Measurements from ENCODE around the gene MEF2D.
A peak's percentile ranks its signal among the peaks of the same experiment; 100 is the strongest.

MEF2D gene

DNA sequence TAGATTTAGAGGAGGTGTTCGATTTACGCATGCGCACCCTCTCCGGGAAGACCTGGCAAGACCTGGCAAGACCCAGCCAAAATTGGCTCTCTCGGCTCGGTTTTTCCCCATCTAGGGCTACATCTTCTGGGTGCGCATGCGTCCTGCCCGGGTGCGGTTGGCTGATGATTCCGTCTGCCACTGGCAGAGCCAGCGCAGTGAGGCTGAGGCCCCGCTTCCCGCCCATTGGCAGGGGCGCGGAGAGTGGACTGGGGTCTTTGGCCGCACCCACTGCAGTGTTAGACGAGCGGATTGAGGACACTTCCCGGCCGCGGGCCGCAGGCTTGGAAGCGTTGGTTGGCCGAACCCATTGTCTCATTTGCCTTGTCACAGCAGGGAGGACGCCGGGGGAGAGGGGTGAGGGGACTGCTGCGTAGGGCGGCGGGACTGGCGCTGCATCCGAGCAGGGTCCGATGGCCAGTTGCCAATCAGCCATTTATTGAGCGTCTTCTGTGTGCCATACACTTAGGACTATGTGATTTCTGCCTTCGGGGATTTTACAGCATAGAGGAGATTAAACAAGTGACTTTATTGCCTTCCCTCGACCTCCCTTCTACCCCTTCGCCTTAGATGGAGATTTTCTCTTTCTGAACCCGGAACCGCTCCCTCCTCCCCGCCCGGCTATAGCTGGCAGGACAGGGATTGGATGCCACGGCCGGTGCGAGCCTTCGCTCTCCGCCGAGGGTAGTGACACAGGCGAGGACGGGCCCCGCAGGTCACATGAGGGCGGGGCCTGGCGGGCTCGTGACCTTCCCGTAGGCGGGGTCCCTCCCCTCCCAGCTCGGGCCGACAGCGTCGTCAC lies 43.7 kb downstream of the MEF2D start:
- TF ChIP-seq TOX (CRISPR knock-in tag; IDR thresholded peaks at IDR 0.05; ENCODE audit: borderline replicate concordance) (peak; percentile 13; the same call in 1 of the 2 replicates), ESRRG (CRISPR knock-in tag; IDR thresholded peaks at IDR 0.05) (no peak), ZFP3 (CRISPR knock-in tag; IDR thresholded peaks at IDR 0.05) (no peak), GLIS3 (CRISPR knock-in tag; IDR thresholded peaks at IDR 0.05) (no peak), ISL1 (CRISPR knock-in tag; IDR thresholded peaks at IDR 0.05) (no peak), PPARA (CRISPR knock-in tag; IDR thresholded peaks at IDR 0.05; ENCODE audit: borderline replicate concordance) (no peak), CSDC2 (CRISPR knock-in tag; IDR thresholded peaks at IDR 0.05) (no peak), ZC3H10 (CRISPR knock-in tag; IDR thresholded peaks at IDR 0.05) (0 out of 2 replicates have a peak, but pooled peaks have one; percentile 5), ZNF70 (CRISPR knock-in tag; IDR thresholded peaks at IDR 0.05) (no peak), OSR1 (CRISPR knock-in tag; IDR thresholded peaks at IDR 0.05) (no peak)
- TF ChIP-seq, protein P1, sequence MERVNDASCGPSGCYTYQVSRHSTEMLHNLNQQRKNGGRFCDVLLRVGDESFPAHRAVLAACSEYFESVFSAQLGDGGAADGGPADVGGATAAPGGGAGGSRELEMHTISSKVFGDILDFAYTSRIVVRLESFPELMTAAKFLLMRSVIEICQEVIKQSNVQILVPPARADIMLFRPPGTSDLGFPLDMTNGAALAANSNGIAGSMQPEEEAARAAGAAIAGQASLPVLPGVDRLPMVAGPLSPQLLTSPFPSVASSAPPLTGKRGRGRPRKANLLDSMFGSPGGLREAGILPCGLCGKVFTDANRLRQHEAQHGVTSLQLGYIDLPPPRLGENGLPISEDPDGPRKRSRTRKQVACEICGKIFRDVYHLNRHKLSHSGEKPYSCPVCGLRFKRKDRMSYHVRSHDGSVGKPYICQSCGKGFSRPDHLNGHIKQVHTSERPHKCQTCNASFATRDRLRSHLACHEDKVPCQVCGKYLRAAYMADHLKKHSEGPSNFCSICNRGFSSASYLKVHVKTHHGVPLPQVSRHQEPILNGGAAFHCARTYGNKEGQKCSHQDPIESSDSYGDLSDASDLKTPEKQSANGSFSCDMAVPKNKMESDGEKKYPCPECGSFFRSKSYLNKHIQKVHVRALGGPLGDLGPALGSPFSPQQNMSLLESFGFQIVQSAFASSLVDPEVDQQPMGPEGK (CRISPR knock-in tag; IDR thresholded peaks at IDR 0.05; ENCODE audit: borderline replicate concordance), result no peak
- TF ChIP-seq, protein P2, sequence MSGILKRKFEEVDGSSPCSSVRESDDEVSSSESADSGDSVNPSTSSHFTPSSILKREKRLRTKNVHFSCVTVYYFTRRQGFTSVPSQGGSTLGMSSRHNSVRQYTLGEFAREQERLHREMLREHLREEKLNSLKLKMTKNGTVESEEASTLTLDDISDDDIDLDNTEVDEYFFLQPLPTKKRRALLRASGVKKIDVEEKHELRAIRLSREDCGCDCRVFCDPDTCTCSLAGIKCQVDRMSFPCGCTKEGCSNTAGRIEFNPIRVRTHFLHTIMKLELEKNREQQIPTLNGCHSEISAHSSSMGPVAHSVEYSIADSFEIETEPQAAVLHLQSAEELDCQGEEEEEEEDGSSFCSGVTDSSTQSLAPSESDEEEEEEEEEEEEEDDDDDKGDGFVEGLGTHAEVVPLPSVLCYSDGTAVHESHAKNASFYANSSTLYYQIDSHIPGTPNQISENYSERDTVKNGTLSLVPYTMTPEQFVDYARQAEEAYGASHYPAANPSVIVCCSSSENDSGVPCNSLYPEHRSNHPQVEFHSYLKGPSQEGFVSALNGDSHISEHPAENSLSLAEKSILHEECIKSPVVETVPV (CRISPR knock-in tag; IDR thresholded peaks at IDR 0.05), result no peak; the same call in 1 of the 2 replicates
- TF ChIP-seq, protein P3, sequence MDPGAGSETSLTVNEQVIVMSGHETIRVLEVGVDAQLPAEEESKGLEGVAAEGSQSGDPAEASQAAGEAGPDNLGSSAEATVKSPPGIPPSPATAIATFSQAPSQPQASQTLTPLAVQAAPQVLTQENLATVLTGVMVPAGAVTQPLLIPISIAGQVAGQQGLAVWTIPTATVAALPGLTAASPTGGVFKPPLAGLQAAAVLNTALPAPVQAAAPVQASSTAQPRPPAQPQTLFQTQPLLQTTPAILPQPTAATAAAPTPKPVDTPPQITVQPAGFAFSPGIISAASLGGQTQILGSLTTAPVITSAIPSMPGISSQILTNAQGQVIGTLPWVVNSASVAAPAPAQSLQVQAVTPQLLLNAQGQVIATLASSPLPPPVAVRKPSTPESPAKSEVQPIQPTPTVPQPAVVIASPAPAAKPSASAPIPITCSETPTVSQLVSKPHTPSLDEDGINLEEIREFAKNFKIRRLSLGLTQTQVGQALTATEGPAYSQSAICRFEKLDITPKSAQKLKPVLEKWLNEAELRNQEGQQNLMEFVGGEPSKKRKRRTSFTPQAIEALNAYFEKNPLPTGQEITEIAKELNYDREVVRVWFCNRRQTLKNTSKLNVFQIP (CRISPR knock-in tag; IDR thresholded peaks at IDR 0.05; ENCODE audit: borderline replicate concordance, low read depth), result no peak
- ATAC-seq, result peak; percentile 89

DNA sequence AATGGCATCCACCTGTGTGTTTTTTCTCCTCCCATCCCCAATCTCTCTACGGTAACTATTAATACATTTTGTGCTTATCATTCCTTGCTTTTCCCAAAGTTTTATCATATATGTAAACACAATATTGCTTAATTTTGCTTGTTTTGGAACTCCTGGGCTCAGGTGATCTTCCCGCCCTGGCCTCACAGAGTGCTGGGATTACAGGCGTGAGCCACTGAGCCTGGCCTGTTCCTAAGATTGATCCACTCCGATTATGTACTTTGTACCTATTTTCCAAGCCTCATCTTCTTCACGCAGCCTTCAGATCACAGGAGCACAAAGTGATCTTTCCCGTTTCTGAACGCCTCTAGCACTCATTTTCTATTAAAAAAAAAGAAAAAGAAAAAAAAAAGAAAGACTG lies 45.2 kb downstream of the MEF2D start:
- TF ChIP-seq ZNF8 (CRISPR knock-in tag; IDR thresholded peaks at IDR 0.05) (no peak), GLIS3 (CRISPR knock-in tag; IDR thresholded peaks at IDR 0.05) (no peak), ISL1 (CRISPR knock-in tag; IDR thresholded peaks at IDR 0.05) (no peak), OSR1 (CRISPR knock-in tag; IDR thresholded peaks at IDR 0.05) (no peak), ZNF70 (CRISPR knock-in tag; IDR thresholded peaks at IDR 0.05) (no peak), PPARA (CRISPR knock-in tag; IDR thresholded peaks at IDR 0.05; ENCODE audit: borderline replicate concordance) (no peak), ARNTL (CRISPR knock-in tag; IDR thresholded peaks at IDR 0.05; ENCODE audit: borderline replicate concordance, low read depth) (no peak), RARB (CRISPR knock-in tag; IDR thresholded peaks at IDR 0.05) (no peak), BACH2 (CRISPR knock-in tag; IDR thresholded peaks at IDR 0.05; ENCODE audit: borderline replicate concordance) (no peak), ZC3H10 (CRISPR knock-in tag; IDR thresholded peaks at IDR 0.05) (no peak)
- TF ChIP-seq, protein P3 (CRISPR knock-in tag; IDR thresholded peaks at IDR 0.05; ENCODE audit: borderline replicate concordance, low read depth), result no peak
- TF ChIP-seq, protein P1 (CRISPR knock-in tag; IDR thresholded peaks at IDR 0.05; ENCODE audit: borderline replicate concordance), result no peak
- ATAC-seq, result no peak

DNA sequence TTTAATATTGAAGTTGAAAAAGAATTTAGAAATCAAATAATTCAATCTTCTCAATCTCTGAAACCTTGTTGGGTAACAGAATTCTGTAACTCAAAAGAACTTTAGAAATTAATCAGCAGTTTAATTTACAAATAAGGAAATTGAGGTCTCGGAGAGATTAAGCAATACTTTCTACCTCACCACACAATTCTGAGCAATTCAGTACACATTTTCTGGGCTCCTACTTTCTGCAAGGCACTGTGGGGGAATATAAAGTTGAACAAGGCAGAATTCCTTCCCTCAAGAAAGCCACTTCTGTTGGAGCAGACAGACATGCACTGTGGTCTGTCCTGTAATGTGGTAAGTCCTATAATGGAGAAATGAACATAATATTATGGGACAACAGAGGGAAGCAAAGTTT lies 47.7 kb downstream of the MEF2D start:
- ATAC-seq, result no peak
- no peak for TF ChIP-seq SNAI2 (CRISPR knock-in tag; IDR thresholded peaks at IDR 0.05)
- TF ChIP-seq ZFP30 (CRISPR knock-in tag; IDR thresholded peaks at IDR 0.05), result no peak
- TF ChIP-seq ESRRG (CRISPR knock-in tag; IDR thresholded peaks at IDR 0.05), result no peak
- TF ChIP-seq, protein P2 (CRISPR knock-in tag; IDR thresholded peaks at IDR 0.05), result no peak
- TF ChIP-seq GLIS3 (CRISPR knock-in tag; IDR thresholded peaks at IDR 0.05), result no peak
- TF ChIP-seq, protein P1 (CRISPR knock-in tag; IDR thresholded peaks at IDR 0.05; ENCODE audit: borderline replicate concordance), result no peak
- TF ChIP-seq TOX (CRISPR knock-in tag; IDR thresholded peaks at IDR 0.05; ENCODE audit: borderline replicate concordance), result no peak
- TF ChIP-seq ISL1 (CRISPR knock-in tag; IDR thresholded peaks at IDR 0.05), result no peak
- TF ChIP-seq RARB (CRISPR knock-in tag; IDR thresholded peaks at IDR 0.05), result no peak
- TF ChIP-seq ZNF8 (CRISPR knock-in tag; IDR thresholded peaks at IDR 0.05), result no peak
- no peak for TF ChIP-seq ZC3H10 (CRISPR knock-in tag; IDR thresholded peaks at IDR 0.05)
- TF ChIP-seq, protein P3 (CRISPR knock-in tag; IDR thresholded peaks at IDR 0.05; ENCODE audit: borderline replicate concordance, low read depth), result no peak
- TF ChIP-seq ZNF70 (CRISPR knock-in tag; IDR thresholded peaks at IDR 0.05), result no peak
